ENCODE data around the gene FBXO44. TPM values are rescaled to one million over a fixed set of nuclear protein-coding genes. Genes with fewer than 3 reads are reported as not detected.

FBXO44 gene
- total RNA-seq, 2 experiments from 2014 or later, result 30.4 to 32.4 TPM

GRCh38 chr1:11671205-11671543 lies 16.5 kb downstream of the FBXO44 start:
- peaks cover 35% of the 10 kb centered on the region for H3K36me3 Mint-ChIP-seq (ENCODE audit: low read depth)
- DNase-seq, result no peak
- H3K4me3 Mint-ChIP-seq, result no peak overlapping the region
- CTCF ChIA-PET, result interaction anchor here (1.5 kb wide), 1 partner anchor 20 kb away, joined by 5 read pairs; no protein-coding TSS in a partner anchor
- peaks cover 14% of the 10 kb centered on the region for H3K4me1 Mint-ChIP-seq
- H3K9me3 Mint-ChIP-seq, result no peaks in the 10 kb centered on the region
- H3K27me3 Mint-ChIP-seq, result no peaks in the 10 kb centered on the region
- POLR2A ChIA-PET, result interaction anchor here (1.2 kb wide), 1 partner anchor 237 kb away, joined by 3 read pairs; no protein-coding TSS in a partner anchor
- H3K27ac Mint-ChIP-seq, result no peak overlapping the region

GRCh38 chr1:11671544-11672286 lies 17.0 kb downstream of the FBXO44 start:
- no peak overlapping the region for H3K27ac Mint-ChIP-seq
- H3K36me3 Mint-ChIP-seq (ENCODE audit: low read depth), result peaks cover 35% of the 10 kb centered on the region
- H3K9me3 Mint-ChIP-seq, result no peaks in the 10 kb centered on the region
- no peaks in the 10 kb centered on the region for H3K27me3 Mint-ChIP-seq
- no peak overlapping the region for H3K4me3 Mint-ChIP-seq
- ChIA-PET CTCF (interaction anchor here (0.7 to 1.5 kb wide), 2 partner anchors 21 to 28 kb away, joined by 3 to 5 read pairs; no protein-coding TSS in a partner anchor), POLR2A (interaction anchor here (1.2 to 2.2 kb wide), 3 partner anchors 8 to 237 kb away, joined by 3 to 9 read pairs (median 7); partner anchors contain the start of genes FBXO6 and MAD2L2)
- H3K4me1 Mint-ChIP-seq, result peaks cover 11% of the 10 kb centered on the region
- DNase-seq, result no peak

DNA sequence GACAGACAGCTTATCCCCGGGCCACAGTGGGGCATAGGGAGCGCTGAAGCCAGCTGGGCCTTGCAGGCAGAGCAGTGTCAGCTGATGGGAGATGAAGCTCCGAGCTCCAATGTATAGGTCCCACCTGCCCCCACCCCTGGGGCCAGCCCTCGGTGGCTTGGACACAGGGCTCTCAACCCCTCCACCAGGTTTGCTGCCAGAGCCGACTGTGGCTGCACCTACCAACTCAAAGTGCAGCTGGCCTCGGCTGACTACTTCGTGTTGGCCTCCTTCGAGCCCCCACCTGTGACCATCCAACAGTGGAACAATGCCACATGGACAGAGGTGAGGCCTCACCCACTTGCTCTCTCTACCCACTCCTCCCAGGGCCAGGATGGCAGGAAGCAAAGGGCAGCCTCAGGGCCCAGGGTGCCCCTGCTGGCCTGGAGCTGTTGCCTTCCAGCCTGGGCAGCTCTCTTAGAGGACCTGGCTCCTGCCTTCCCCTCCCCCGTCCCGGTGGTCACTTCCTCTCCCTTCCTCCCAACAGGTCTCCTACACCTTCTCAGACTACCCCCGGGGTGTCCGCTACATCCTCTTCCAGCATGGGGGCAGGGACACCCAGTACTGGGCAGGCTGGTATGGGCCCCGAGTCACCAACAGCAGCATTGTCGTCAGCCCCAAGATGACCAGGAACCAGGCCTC lies 18.6 kb downstream of the FBXO44 start:
- CTCF ChIA-PET, result interaction anchor here (1.8 kb wide), 1 partner anchor 9 kb away, joined by 6 read pairs; the partner anchor contains the start of gene FBXO6
- peaks cover 6% of the 10 kb centered on the region for H3K4me1 Mint-ChIP-seq
- DNase-seq, result no peak
- peaks cover 31% of the 10 kb centered on the region for H3K36me3 Mint-ChIP-seq (ENCODE audit: low read depth)
- no peaks in the 10 kb centered on the region for H3K27me3 Mint-ChIP-seq
- no peak overlapping the region for H3K27ac Mint-ChIP-seq
- POLR2A ChIA-PET, result interaction anchor here (0.9 to 2.2 kb wide), 3 partner anchors 8 to 9 kb away, joined by 3 to 9 read pairs (median 7); partner anchors contain the start of genes FBXO6 and MAD2L2
- H3K9me3 Mint-ChIP-seq, result no peaks in the 10 kb centered on the region
- H3K4me3 Mint-ChIP-seq, result no peak overlapping the region

DNA sequence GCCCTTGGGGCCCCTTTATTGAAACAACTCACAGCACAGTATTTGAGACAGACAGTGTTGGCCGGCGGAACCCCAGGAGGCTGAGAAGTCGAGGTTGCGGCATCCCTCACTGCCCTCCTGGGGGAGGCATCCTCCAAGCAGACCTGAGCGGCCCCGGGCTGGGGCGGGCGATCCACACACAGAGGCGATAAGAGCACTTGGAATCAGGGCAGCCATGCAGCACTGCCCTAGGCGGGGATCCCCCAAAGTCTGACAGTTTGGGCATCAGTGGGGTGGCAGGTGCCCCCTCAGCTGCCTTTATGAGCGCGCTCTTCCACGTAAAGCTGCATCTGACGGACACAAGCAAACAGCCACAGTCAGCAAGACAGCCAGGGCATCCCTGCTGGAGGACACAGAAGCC lies 19.8 kb downstream of the FBXO44 start:
- Mint-ChIP-seq H3K9me3 (no peaks in the 10 kb centered on the region), H3K36me3 (ENCODE audit: low read depth) (peaks cover 25% of the 10 kb centered on the region), H3K27ac (no peak overlapping the region), H3K4me1 (peaks cover 12% of the 10 kb centered on the region), H3K27me3 (no peaks in the 10 kb centered on the region), H3K4me3 (no peak overlapping the region)
- DNase-seq, result no peak
- CTCF ChIA-PET, result no interaction called here
- POLR2A ChIA-PET, result interaction anchor here (0.8 to 1.8 kb wide), 2 partner anchors 10 to 11 kb away, joined by 3 to 13 read pairs; partner anchors contain the start of gene FBXO6

DNA sequence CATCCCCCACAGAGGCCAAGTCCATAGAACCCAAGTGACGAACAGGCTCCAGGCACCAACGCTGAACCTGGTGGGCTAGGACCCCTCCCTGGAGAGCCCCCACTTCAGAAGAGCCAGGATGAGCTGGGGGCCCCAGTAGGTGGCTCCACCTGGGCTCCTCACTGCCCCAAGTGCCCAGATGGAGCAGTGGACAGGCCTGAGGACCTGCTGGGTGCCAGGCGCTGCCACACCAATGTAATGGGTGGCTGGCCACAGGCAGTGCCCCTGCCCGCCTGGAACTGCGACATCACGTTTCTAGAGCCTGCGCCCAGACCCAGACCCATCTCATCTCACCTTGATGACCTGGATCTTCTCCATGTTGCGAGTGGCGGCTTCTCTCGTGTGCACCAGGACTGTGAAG lies 20.6 kb downstream of the FBXO44 start:
- POLR2A ChIA-PET, result interaction anchor here (1.8 kb wide), 1 partner anchor 11 kb away, joined by 13 read pairs; the partner anchor contains the start of gene FBXO6
- no peak overlapping the region for H3K27ac Mint-ChIP-seq
- CTCF ChIA-PET, result no interaction called here

GRCh38 chr1:11676386-11677103 lies 21.9 kb downstream of the FBXO44 start:
- Mint-ChIP-seq H3K9me3 (no peaks in the 10 kb centered on the region), H3K4me1 (peaks cover 18% of the 10 kb centered on the region), H3K36me3 (ENCODE audit: low read depth) (peaks cover 17% of the 10 kb centered on the region), H3K27ac (no peak overlapping the region), H3K4me3 (no peak overlapping the region), H3K27me3 (no peaks in the 10 kb centered on the region)
- ChIA-PET POLR2A (interaction anchor here (1.5 to 1.8 kb wide), 2 partner anchors 12 to 13 kb away, joined by 8 to 13 read pairs; partner anchors contain the start of gene FBXO6), CTCF (interaction anchor here (1.0 to 1.9 kb wide), 3 partner anchors 12 to 43 kb away, joined by 3 to 7 read pairs (median 4); no protein-coding TSS in a partner anchor)
- no peak for DNase-seq

More for the DNA sequence above, 20.6 kb downstream of the FBXO44 start:
- Mint-ChIP-seq H3K4me1 (peaks cover 17% of the 10 kb centered on the region), H3K27me3 (no peaks in the 10 kb centered on the region), H3K36me3 (ENCODE audit: low read depth) (peaks cover 22% of the 10 kb centered on the region), H3K4me3 (no peak overlapping the region), H3K9me3 (no peaks in the 10 kb centered on the region)
- DNase-seq, result no peak

DNA sequence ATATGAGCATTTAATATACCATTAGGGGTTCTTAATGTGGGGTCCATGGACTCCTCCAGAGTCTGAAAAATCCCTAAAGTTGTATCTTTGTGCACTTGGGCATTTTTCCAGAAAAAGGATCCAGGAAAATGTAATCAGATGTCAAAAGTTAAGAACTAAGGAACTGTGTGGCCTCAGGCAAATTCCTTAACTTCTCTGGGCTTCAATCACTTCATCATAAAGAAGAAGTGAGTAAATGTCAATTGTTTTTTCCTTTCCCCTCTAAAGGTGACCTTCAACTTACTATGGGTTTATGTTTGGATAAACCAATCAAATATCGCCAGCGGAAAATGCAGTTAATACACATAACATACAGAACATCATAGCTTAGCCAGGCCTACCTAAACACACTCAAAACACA lies 23.8 kb downstream of the FBXO44 start:
- Mint-ChIP-seq H3K4me3 (no peak overlapping the region), H3K9me3 (no peaks in the 10 kb centered on the region), H3K27me3 (peaks cover 4% of the 10 kb centered on the region), H3K27ac (no peak overlapping the region), H3K4me1 (peaks cover 20% of the 10 kb centered on the region), H3K36me3 (ENCODE audit: low read depth) (peaks cover 14% of the 10 kb centered on the region)
- POLR2A ChIA-PET, result interaction anchor here (0.8 to 5.2 kb wide), 2 partner anchors 14 to 41 kb away, joined by 4 to 53 read pairs; partner anchors contain the start of gene FBXO6
- DNase-seq, result no peak
- CTCF ChIA-PET, result interaction anchor here (1.1 to 1.2 kb wide), 2 partner anchors 28 to 43 kb away, joined by 3 read pairs; no protein-coding TSS in a partner anchor

DNA sequence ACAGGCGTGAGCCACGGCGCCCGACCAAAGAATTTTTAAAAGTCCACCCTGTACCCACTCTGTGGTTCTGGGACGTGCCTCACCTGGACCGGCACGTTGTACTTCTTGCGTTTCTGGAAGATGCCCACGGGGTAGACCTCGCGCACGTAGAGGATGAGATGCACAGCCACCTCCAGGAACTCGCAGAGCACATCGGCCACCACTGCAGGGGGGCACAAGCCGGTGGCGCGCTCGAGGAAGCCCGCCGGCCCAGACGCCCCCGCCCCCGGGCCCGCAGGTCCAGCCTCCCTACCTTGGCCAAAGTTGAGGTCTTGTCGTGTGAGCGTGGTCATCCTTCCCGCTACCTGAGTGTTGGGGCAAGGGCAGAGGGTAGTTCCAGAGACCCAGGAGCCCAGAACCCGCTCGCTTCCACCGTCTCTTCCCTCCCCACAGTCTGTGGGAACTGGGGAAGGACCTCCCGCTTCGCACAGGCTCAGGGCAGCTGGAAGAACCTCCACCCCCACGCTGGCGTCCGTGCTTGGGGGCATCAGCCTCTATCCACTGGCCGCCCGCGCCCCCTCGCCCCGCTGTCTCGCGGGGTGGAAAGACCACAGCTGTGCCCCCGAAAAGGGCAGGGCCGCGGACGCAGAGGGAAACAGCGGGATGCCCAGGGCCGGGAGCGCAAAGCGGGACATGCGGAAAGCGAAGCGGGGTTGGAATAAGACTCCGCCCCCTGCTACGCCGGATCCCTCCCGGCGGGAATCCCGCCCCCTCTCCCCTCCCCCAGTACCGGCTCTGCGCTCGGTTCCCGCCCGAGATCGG lies 25.8 kb downstream of the FBXO44 start:
- DNase-seq, result no peak
- Mint-ChIP-seq H3K4me1 (peaks cover 20% of the 10 kb centered on the region), H3K27me3 (peaks cover 12% of the 10 kb centered on the region), H3K36me3 (ENCODE audit: low read depth) (peaks cover 4% of the 10 kb centered on the region), H3K27ac (peak overlapping the region; percentile 58), H3K4me3 (peak overlapping the region; percentile 80), H3K9me3 (no peaks in the 10 kb centered on the region)
- ChIA-PET POLR2A (interaction anchor here (1.0 to 5.2 kb wide), 11 partner anchors 7 to 227 kb away, joined by 3 to 53 read pairs (median 9); partner anchors contain the start of genes CLCN6, DRAXIN, FBXO6 and MTHFR), CTCF (interaction anchor here (0.7 to 2.9 kb wide), 5 partner anchors 13 to 59 kb away, joined by 3 to 34 read pairs (median 5); partner anchors contain the start of gene FBXO6)

DNA sequence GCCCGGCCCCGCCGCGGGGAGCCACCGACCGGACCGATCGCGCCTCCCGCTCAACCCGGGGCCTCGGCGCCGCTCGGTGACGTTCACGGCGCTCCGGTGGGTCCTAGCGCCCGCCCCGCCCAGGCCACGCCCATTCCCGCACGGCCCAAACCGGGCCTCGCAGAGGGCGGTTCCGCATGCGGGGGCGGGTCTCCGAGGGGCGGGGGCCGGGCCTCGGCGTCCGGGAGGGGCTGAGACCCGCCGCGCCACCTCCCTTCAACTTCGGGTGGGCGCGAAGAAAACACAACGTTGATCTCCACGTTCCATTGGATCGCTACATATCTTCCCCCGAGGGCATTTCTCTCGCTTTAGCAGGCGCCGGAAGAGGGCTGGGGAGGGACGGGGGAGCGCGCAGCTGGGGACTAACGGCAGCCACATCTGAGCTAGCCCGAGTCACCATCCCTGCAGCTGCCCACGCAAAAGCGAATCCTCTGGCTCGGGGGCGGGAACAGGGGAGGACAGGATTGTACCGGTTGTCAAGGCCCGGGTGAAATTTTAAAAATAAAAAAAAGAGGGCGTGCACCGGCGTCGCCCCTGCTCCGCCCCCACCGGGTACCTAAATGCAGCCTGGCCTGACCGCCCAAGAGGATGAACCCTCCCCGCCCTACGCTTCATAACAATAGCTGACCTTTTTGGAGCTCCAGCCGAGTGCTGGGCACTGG lies 26.5 kb downstream of the FBXO44 start, which contains the start of gene MAD2L2:
Gene MAD2L2 (minus strand): TSS at position 78 of the 701 bp plus-strand sequence. CDS start 547 bp downstream, outside the sequence.
- Mint-ChIP-seq H3K9me3 (no peaks in the 10 kb centered on the region), H3K27ac (peak within 1 kb of the TSS; percentile 89), H3K4me3 (peak within 1 kb of the TSS; percentile 83), H3K4me1 (peaks cover 16% of the 10 kb centered on the region), H3K27me3 (peaks cover 15% of the 10 kb centered on the region), H3K36me3 (ENCODE audit: low read depth) (no peaks in the 10 kb centered on the region)
- ChIA-PET POLR2A (interaction anchor here (0.7 to 5.2 kb wide), 19 partner anchors 8 to 669 kb away, joined by 3 to 53 read pairs (median 5); partner anchors contain the start of genes CLCN6, DRAXIN, FBXO2 and FBXO44), CTCF (interaction anchor here (1.1 to 2.9 kb wide), 4 partner anchors 12 to 38 kb away, joined by 3 to 34 read pairs (median 7); partner anchors contain the start of gene FBXO6)
- peak; percentile 91 for DNase-seq

GRCh38 chr1:11682287-11682771 lies 27.7 kb downstream of the FBXO44 start:
- Mint-ChIP-seq H3K36me3 (ENCODE audit: low read depth) (no peaks in the 10 kb centered on the region), H3K27me3 (peaks cover 16% of the 10 kb centered on the region), H3K27ac (no peak overlapping the region), H3K4me1 (peaks cover 16% of the 10 kb centered on the region), H3K9me3 (no peaks in the 10 kb centered on the region), H3K4me3 (peak overlapping the region; percentile 45)
- DNase-seq, result no peak
- POLR2A ChIA-PET, result interaction anchor here (0.7 to 5.2 kb wide), 14 partner anchors 8 to 670 kb away, joined by 3 to 53 read pairs (median 6); partner anchors contain the start of genes DRAXIN, FBXO2, FBXO44 and FBXO6
- CTCF ChIA-PET, result interaction anchor here (1.0 to 2.9 kb wide), 5 partner anchors 11 to 39 kb away, joined by 3 to 34 read pairs (median 3); partner anchors contain the start of gene FBXO6

All from activated CD4-positive, alpha-beta memory T cell treated with anti-CD3 and anti-CD28 coated beads, Interleukin-2, amount 10 ng/mL, durations not matched to agents 7 days and 5 days (primary cell).